ENCODE results near the gene ORC4. TPM values are rescaled to one million over a fixed set of nuclear protein-coding genes. Genes with fewer than 3 reads are reported as not detected.

Gene ORC4
- total RNA-seq (2014; rRNA removed; shearing (Covaris generic)), result 32.0 and 38.6 TPM in 2 replicates

- DNase-seq (ENCODE audit: low spot score), result peak; percentile 98
These were observed at the start of gene ORC4 for GRCh38 chr2:148020111-148021058. ORC4 (minus strand) TSS chr2:148020737; CDS start chr2:147975958, 44,779 bp downstream.

GRCh38 chr2:148067801-148068200 is 47.3 kb upstream of the ORC4 start:
- no peak for DNase-seq (ENCODE audit: low spot score)

GRCh38 chr2:148065936-148066335 is 45.4 kb upstream of the ORC4 start:
- DNase-seq (ENCODE audit: low spot score), result no peak

- DNase-seq (ENCODE audit: low spot score), result no peak
These were observed 43.1 kb upstream of the ORC4 start for GRCh38 chr2:148063633-148064032.

GRCh38 chr2:148058641-148059040 is 38.1 kb upstream of the ORC4 start:
- DNase-seq (ENCODE audit: low spot score), result no peak

GRCh38 chr2:148052687-148053086 is 32.1 kb upstream of the ORC4 start:
- no peak for DNase-seq (ENCODE audit: low spot score)

GRCh38 chr2:148049284-148049683 is 28.7 kb upstream of the ORC4 start:
- DNase-seq (ENCODE audit: low spot score), result no peak

GRCh38 chr2:148048475-148049221 is 28.1 kb upstream of the ORC4 start:
- no peak for DNase-seq (ENCODE audit: low spot score)

GRCh38 chr2:148046802-148047201 is 26.3 kb upstream of the ORC4 start:
- DNase-seq (ENCODE audit: low spot score), result no peak

GRCh38 chr2:148044322-148044721 is 23.8 kb upstream of the ORC4 start:
- no peak for DNase-seq (ENCODE audit: low spot score)

- DNase-seq (ENCODE audit: low spot score), result no peak
These were observed 21.7 kb upstream of the ORC4 start for GRCh38 chr2:148042219-148042618.

GRCh38 chr2:148039783-148040182 is 19.2 kb upstream of the ORC4 start:
- DNase-seq (ENCODE audit: low spot score), result no peak

- DNase-seq (ENCODE audit: low spot score), result no peak
These were observed 11.7 kb upstream of the ORC4 start for GRCh38 chr2:148032215-148032614.

GRCh38 chr2:148031152-148031551 is 10.6 kb upstream of the ORC4 start:
- no peak for DNase-seq (ENCODE audit: low spot score)

- DNase-seq (ENCODE audit: low spot score), result no peak
These were observed 8.2 kb upstream of the ORC4 start for GRCh38 chr2:148028781-148029180.

- DNase-seq (ENCODE audit: low spot score), result no peak
These were observed 7.3 kb upstream of the ORC4 start for GRCh38 chr2:148027822-148028221.

- no peak for DNase-seq (ENCODE audit: low spot score)
These were observed 6.0 kb upstream of the ORC4 start for GRCh38 chr2:148026573-148026972.

GRCh38 chr2:148023861-148024260 is 3.3 kb upstream of the ORC4 start:
- DNase-seq (ENCODE audit: low spot score), result no peak

- DNase-seq (ENCODE audit: low spot score), result no peak
These were observed 2.3 kb upstream of the ORC4 start for GRCh38 chr2:148022882-148023281.

GRCh38 chr2:148022351-148022750 is 1.8 kb upstream of the ORC4 start:
- no peak for DNase-seq (ENCODE audit: low spot score)

- DNase-seq (ENCODE audit: low spot score), result no peak
These were observed 1.3 kb upstream of the ORC4 start for GRCh38 chr2:148021886-148022285.

GRCh38 chr2:148021059-148021861 is 723 bp upstream of the ORC4 start, which contains the start of gene MBD5:
MBD5 (plus strand) TSS chr2:148021091.
- peak; percentile 35 for DNase-seq (ENCODE audit: low spot score)

All from HT-29 (cell line).